A549 treated with AZD9567 at 1 μM for 4 hours (cell line): Measurements from ENCODE around the gene TYW3. TPM values are rescaled to one million over a fixed set of nuclear protein-coding genes. Genes with fewer than 3 reads are reported as not detected.

Experiments
- total RNA-seq: library from RNA; stranded (reverse); fragments of 200-300 nt; extraction: Qiagen RNA extraction; gene quantifications from 5 replicates; pipeline ENCODE4 v1.2.3, GENCODE V29; 2022; ENCODE audit not compliant: insufficient read depth

TYW3 gene, protein sequence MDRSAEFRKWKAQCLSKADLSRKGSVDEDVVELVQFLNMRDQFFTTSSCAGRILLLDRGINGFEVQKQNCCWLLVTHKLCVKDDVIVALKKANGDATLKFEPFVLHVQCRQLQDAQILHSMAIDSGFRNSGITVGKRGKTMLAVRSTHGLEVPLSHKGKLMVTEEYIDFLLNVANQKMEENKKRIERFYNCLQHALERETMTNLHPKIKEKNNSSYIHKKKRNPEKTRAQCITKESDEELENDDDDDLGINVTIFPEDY
- total RNA-seq: 13.8 to 18.8 TPM (median 17.2 TPM) in 5 replicates

DNA sequence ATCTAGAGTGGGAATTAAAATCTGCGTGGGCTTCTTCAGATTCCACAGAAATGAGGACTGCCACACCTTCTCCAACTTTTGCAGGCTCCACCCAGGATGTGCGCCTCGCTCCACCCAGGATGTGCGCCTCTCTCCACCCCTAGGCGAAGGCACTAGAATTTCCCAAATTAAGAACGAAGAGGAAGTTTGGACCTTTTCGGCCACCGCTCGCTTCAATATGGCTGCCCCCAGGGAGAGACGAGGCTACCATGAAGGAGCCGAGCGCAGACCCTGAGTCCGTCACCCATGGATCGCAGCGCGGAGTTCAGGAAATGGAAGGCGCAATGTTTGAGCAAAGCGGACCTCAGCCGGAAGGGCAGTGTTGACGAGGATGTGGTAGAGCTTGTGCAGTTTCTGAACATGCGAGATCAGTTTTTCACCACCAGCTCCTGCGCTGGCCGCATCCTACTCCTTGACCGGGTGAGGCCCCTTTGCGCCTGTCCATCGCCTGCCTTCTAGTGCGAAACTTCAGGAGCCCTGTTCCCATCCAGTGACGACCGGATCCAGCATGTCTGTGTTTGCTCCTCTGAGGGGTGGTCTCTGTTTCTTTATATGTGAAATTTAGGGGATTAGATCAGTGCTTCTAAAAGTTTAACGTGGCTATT lies at the start of gene TYW3, which contains the start of gene CRYZ:
TSS of gene TYW3 (plus strand) at position 193 of the 644 bp plus-strand sequence. CDS start at position 286, 93 bp downstream.
TSS of gene CRYZ (minus strand) at position 91 of the 644 bp plus-strand sequence. CDS start 8,229 bp downstream, outside the sequence.

Other genes with a start within 250 kb of the TYW3 start
- gene LRRC53, start 220.5 kb upstream of the TYW3 start, total RNA-seq: not detected in 5 replicates
- not detected in 5 replicates for gene ERICH3, start 59.4 kb upstream of the TYW3 start, total RNA-seq
- gene CRYZ, start 102 bp upstream of the TYW3 start, total RNA-seq: 63.6 to 71.9 TPM (median 69.7 TPM) in 5 replicates